Caco-2 (cell line): ENCODE measurements around the gene AP3S2. TPM values are rescaled to one million over a fixed set of nuclear protein-coding genes. Genes with fewer than 3 reads are reported as not detected.
A peak's percentile ranks its signal among the peaks of the same experiment; 100 is the strongest.

Source experiments
- BruUV-seq: library from RNA; stranded (reverse); fragments of 400-500 nt; replicated peaks from 2 replicates; lab custom pipeline; 2021; lab: Mats Ljungman, UMichigan
- CTCF ChIA-PET: fragments of 300-600 bp; sonication (Branson Sonifier 250); formaldehyde crosslinking; loops from one replicate; lab custom pipeline; 2022; ENCODE audit warnings: antibody characterized with exemption; lab: Charles Lee
- POLR2A ChIA-PET: fragments of 300-600 bp; sonication (Branson Sonifier 250); formaldehyde crosslinking; loops from one replicate; lab custom pipeline; 2022; ENCODE audit warnings: antibody characterized with exemption; lab: Charles Lee
- DNase-seq, 2 experiments: peaks; one replicate each; pipeline versions ENCODE4 v3.0.0 to v3.0.0-alpha.2; 2020 to 2022
- H3K27me3 ChIP-seq: replicated peaks from 2 replicates; pipeline ENCODE4 v1.6.0; 2011; ENCODE audit warnings: low read length; ENCODE audit not compliant: control insufficient read depth, insufficient read depth
- H3K36me3 ChIP-seq: 2 replicates; pipeline ENCODE4 v1.5.1; 2011; ENCODE audit warnings: low read length; ENCODE audit not compliant: control insufficient read depth, insufficient read depth
- H3K4me1 ChIP-seq: fragments of 250-450 bp; sonication (Bioruptor Pico); 2 replicates; pipeline ENCODE4 v1.5.1; 2020; ENCODE audit warnings: mild to moderate bottlenecking
- H3K4me3 ChIP-seq: 2 replicates; pipeline ENCODE4 v1.5.1; 2011; ENCODE audit warnings: low read depth, mild to moderate bottlenecking, control low read depth, low read length
- H3K9me3 ChIP-seq: fragments of 250-450 bp; sonication (Bioruptor Pico); 2 replicates; pipeline ENCODE4 v1.5.1; 2020; ENCODE audit warnings: mild to moderate bottlenecking, moderate library complexity
- H3K27ac Mint-ChIP-seq: one replicate; pipeline ENCODE4 v1.8.0; 2022; ENCODE audit warnings: mixed read lengths; ENCODE audit not compliant: unreplicated experiment
- H3K27me3 Mint-ChIP-seq: one replicate; pipeline ENCODE4 v1.8.0; 2022; ENCODE audit warnings: mixed read lengths; ENCODE audit not compliant: insufficient read depth, unreplicated experiment
- H3K36me3 Mint-ChIP-seq: one replicate; pipeline ENCODE4 v1.8.0; 2022; ENCODE audit warnings: mild to moderate bottlenecking, mixed read lengths; ENCODE audit not compliant: insufficient read depth, unreplicated experiment
- H3K4me1 Mint-ChIP-seq: one replicate; pipeline ENCODE4 v1.8.0; 2022; ENCODE audit warnings: low read depth, mixed read lengths; ENCODE audit not compliant: unreplicated experiment
- H3K4me3 Mint-ChIP-seq: one replicate; pipeline ENCODE4 v1.8.0; 2022; ENCODE audit warnings: mild to moderate bottlenecking, moderate library complexity, mixed read lengths; ENCODE audit not compliant: unreplicated experiment
- H3K9me3 Mint-ChIP-seq: one replicate; pipeline ENCODE4 v1.8.0; 2022; ENCODE audit warnings: mixed read lengths; ENCODE audit not compliant: unreplicated experiment
- CTCF ChIP-seq, 2 experiments: fragments of 200-600 bp in 1 of 2; IDR thresholded peaks; 1 replicate in 1 of 2; 2 replicates in 1 of 2; pipeline versions ENCODE4 v1.5.1 to v1.8.0; 2011 to 2022; ENCODE audit warnings: antibody characterized with exemption in 1 of 2, control low read depth in 1 of 2, inconsistent platforms in 1 of 2, low read depth in 1 of 2, low read length in 1 of 2, mild to moderate bottlenecking in 1 of 2, moderate library complexity in 1 of 2; ENCODE audit not compliant: insufficient read depth in 1 of 2, severe bottlenecking in 1 of 2, unreplicated experiment in 1 of 2
- intact Hi-C: fragments of 100-400 bp; cut with micrococcal nuclease; formaldehyde crosslinking; loops from one replicate; pipeline ENCODE4 v1.10.0; 2022; ENCODE audit not compliant: unreplicated experiment
- total RNA-seq: library from RNA; stranded (reverse); gene quantifications from 2 replicates; pipeline ENCODE4 v1.2.3, GENCODE V29; 2022

The AP3S2 gene
- total RNA-seq, 1 experiment from 2014 or later, result 28.1 TPM

- Mint-ChIP-seq H3K4me1 (peaks cover 21% of the 10 kb centered on the region), H3K4me3 (no peak overlapping the region), H3K36me3 (no peaks in the 10 kb centered on the region), H3K9me3 (no peaks in the 10 kb centered on the region), H3K27me3 (no peaks in the 10 kb centered on the region), H3K27ac (peak overlapping the region; percentile 46)
- H3K4me1 ChIP-seq, result peaks cover 16% of the 10 kb centered on the region; the same call in 1 of the 2 replicates
- no TSS peak for BruUV-seq
- ChIA-PET POLR2A (no interaction called here), CTCF (no interaction called here)
- no peaks in the 10 kb centered on the region for H3K27me3 ChIP-seq
- H3K36me3 ChIP-seq, result no peaks in the 10 kb centered on the region
- no peaks in the 10 kb centered on the region for H3K9me3 ChIP-seq
- DNase-seq, result no peak
- intact Hi-C loops, result loop anchor here (10.0 kb wide), 1 partner anchor 62 kb away; no protein-coding TSS in a partner anchor
- no peak overlapping the region for H3K4me3 ChIP-seq
- no peak for TF ChIP-seq CTCF (IDR thresholded peaks at IDR 0.05; ENCODE audit: insufficient read depth in 1 of 2, low read depth in 1 of 2, low read length in 1 of 2, severe bottlenecking in 1 of 2, unreplicated experiment in 1 of 2)
Measured at GRCh38 chr15:89826671-89827655, 66.8 kb downstream of the AP3S2 start.

GRCh38 chr15:89825271-89825940 is 68.4 kb downstream of the AP3S2 start:
- no TSS peak for BruUV-seq
- CTCF ChIA-PET, result interaction anchor here (0.5 kb wide), 1 partner anchor 87 kb away, joined by 3 read pairs; no protein-coding TSS in a partner anchor
- Mint-ChIP-seq H3K9me3 (no peaks in the 10 kb centered on the region), H3K4me3 (no peak overlapping the region), H3K4me1 (peaks cover 19% of the 10 kb centered on the region), H3K27me3 (no peaks in the 10 kb centered on the region), H3K36me3 (no peaks in the 10 kb centered on the region), H3K27ac (no peak overlapping the region)
- DNase-seq, result no peak
- no peaks in the 10 kb centered on the region for H3K9me3 ChIP-seq
- peaks cover 16% of the 10 kb centered on the region; the same call in 1 of the 2 replicates for H3K4me1 ChIP-seq
- no peaks in the 10 kb centered on the region for H3K36me3 ChIP-seq
- no peak for TF ChIP-seq CTCF (IDR thresholded peaks at IDR 0.05; ENCODE audit: insufficient read depth in 1 of 2, low read depth in 1 of 2, low read length in 1 of 2, severe bottlenecking in 1 of 2, unreplicated experiment in 1 of 2)
- no peaks in the 10 kb centered on the region for H3K27me3 ChIP-seq
- POLR2A ChIA-PET, result no interaction called here
- H3K4me3 ChIP-seq, result no peak overlapping the region
- intact Hi-C loops, result loop anchor here (10.0 kb wide), 1 partner anchor 61 kb away; no protein-coding TSS in a partner anchor

GRCh38 chr15:89824607-89824867 is 69.3 kb downstream of the AP3S2 start:
- POLR2A ChIA-PET, result no interaction called here
- H3K4me3 Mint-ChIP-seq, result no peak overlapping the region

More at GRCh38 chr15:89824607-89824867, 69.3 kb downstream of the AP3S2 start:
- CTCF ChIA-PET, result no interaction called here
- Histone ChIP-seq H3K36me3 (no peaks in the 10 kb centered on the region), H3K9me3 (no peaks in the 10 kb centered on the region), H3K4me3 (no peak overlapping the region), H3K27me3 (no peaks in the 10 kb centered on the region), H3K4me1 (peaks cover 16% of the 10 kb centered on the region; the same call in 1 of the 2 replicates)
- intact Hi-C loops, result loop anchor here (10.0 kb wide), 1 partner anchor 60 kb away; no protein-coding TSS in a partner anchor
- no peak for TF ChIP-seq CTCF (IDR thresholded peaks at IDR 0.05; ENCODE audit: insufficient read depth in 1 of 2, low read depth in 1 of 2, low read length in 1 of 2, severe bottlenecking in 1 of 2, unreplicated experiment in 1 of 2)
- Mint-ChIP-seq H3K27me3 (no peaks in the 10 kb centered on the region), H3K9me3 (no peaks in the 10 kb centered on the region), H3K36me3 (no peaks in the 10 kb centered on the region), H3K4me1 (peaks cover 10% of the 10 kb centered on the region), H3K27ac (no peak overlapping the region)
- no peak for DNase-seq
- no TSS peak for BruUV-seq
